DND-41 (cell line): ENCODE results near the gene HGS.
A peak's percentile ranks its signal among the peaks of the same experiment; 100 is the strongest.

Experiments
- ATAC-seq: fragments of 200-7000 bp; cut with Tn5 transposase; 3 replicates; pipeline ENCODE4 v1.9.1; 2021; ENCODE audit warnings: low read depth; ENCODE audit not compliant: insufficient read depth
- DNase-seq: peaks from one replicate; pipeline ENCODE4 v3.0.0-alpha.2; 2020
- H2AFZ ChIP-seq: 2 replicates; pipeline ENCODE4 v1.6.0; 2012; ENCODE audit warnings: low read depth, low read length
- H3K27ac ChIP-seq: 2 replicates; pipeline ENCODE4 v1.5.1; 2012; ENCODE audit warnings: low read length, inconsistent platforms
- H3K27me3 ChIP-seq: fragments of 200-600 bp; sonication (generic); 2 replicates; pipeline ENCODE4 v1.6.0; 2012; ENCODE audit warnings: low read length, mild to moderate bottlenecking, inconsistent platforms; ENCODE audit not compliant: insufficient read depth, poor library complexity
- H3K36me3 ChIP-seq: 2 replicates; pipeline ENCODE4 v1.5.1; 2012; ENCODE audit warnings: low read length, inconsistent platforms; ENCODE audit not compliant: insufficient read depth
- H3K4me1 ChIP-seq: 2 replicates; pipeline ENCODE4 v1.5.1; 2012; ENCODE audit warnings: mild to moderate bottlenecking, low read length; ENCODE audit not compliant: insufficient read depth
- H3K4me2 ChIP-seq: 2 replicates; pipeline ENCODE4 v1.6.0; 2012; ENCODE audit warnings: mild to moderate bottlenecking, moderate library complexity, low read length, inconsistent platforms; ENCODE audit not compliant: insufficient read depth
- H3K4me3 ChIP-seq, 2 experiments: fragments of 200-600 bp in 1 of 2; shearing (Covaris generic) in 1 of 2; 2 replicates each; pipeline ENCODE4 v1.5.1; 2012 to 2016; ENCODE audit warnings: inconsistent platforms in 2 of 2, low read length in 2 of 2, mild to moderate bottlenecking in 2 of 2, low read depth in 1 of 2, moderate library complexity in 1 of 2
- H3K79me2 ChIP-seq: 2 replicates; pipeline ENCODE4 v1.6.0; 2012; ENCODE audit warnings: low read length, inconsistent platforms; ENCODE audit not compliant: insufficient read depth
- H3K9ac ChIP-seq: 2 replicates; pipeline ENCODE4 v1.6.0; 2012; ENCODE audit warnings: low read depth, mild to moderate bottlenecking, inconsistent platforms, low read length, moderate library complexity
- H3K9me3 ChIP-seq: 2 replicates; pipeline ENCODE4 v1.5.1; 2012; ENCODE audit warnings: low read length, moderate library complexity, mild to moderate bottlenecking, inconsistent platforms; ENCODE audit not compliant: insufficient read depth, severe bottlenecking
- H4K20me1 ChIP-seq: 2 replicates; pipeline ENCODE4 v1.6.0; 2012; ENCODE audit warnings: low read length; ENCODE audit not compliant: insufficient read depth
- CTCF ChIP-seq: IDR thresholded peaks from 2 replicates; pipeline ENCODE4 v1.5.1; 2012; ENCODE audit warnings: borderline replicate concordance, low read length, moderate library complexity, mild to moderate bottlenecking; ENCODE audit not compliant: poor library complexity, severe bottlenecking; ENCODE audit errors: extremely low read depth
- EZH2 ChIP-seq: IDR thresholded peaks from 3 replicates; pipeline ENCODE4 v1.6.1; 2012; ENCODE audit warnings: borderline replicate concordance, low read depth, mild to moderate bottlenecking, moderate library complexity, low read length, inconsistent platforms; ENCODE audit not compliant: severe bottlenecking

Gene HGS

DNA sequence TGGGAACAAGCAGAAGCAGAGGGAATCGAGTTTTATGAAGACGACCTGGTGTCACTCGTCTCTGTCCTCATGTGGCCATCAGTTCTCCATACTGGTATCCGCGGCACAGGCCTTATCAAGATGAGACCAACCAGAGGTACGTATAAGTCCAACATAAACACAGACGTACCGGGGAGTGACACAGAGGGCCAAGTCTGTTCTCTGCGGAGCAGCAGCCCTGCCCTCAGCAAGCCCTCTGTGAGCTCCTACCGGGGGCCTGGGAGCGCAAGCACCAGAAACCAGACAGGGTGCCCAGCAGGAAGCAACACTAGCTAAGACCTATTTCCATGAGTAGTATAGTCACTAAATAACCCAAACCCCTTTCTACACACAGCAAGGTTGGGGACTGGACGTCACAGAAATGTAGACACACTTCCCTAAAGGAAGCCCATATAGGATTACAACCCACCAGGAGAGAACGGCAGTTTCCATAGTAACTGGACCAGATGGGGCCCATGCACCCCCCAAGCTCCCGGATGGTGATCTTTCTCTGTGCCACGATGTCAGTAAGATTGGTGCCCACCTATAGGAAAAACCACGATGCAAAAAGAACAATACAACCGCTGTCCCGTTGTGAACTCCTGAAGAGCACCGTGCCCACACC, 1.1 kb upstream of the HGS start:
- H3K4me3 ChIP-seq, result peak overlapping the region; percentile 83 to 95
- no peak for ATAC-seq
- H3K27me3 ChIP-seq, result no peaks in the 10 kb centered on the region
- peak overlapping the region; percentile 86 for H3K27ac ChIP-seq
- peaks cover 46% of the 10 kb centered on the region for H3K4me1 ChIP-seq
- H4K20me1 ChIP-seq, result peaks cover 41% of the 10 kb centered on the region
- H3K9me3 ChIP-seq, result no peaks in the 10 kb centered on the region
- peak overlapping the region; percentile 97 for H3K9ac ChIP-seq
- no peak for TF ChIP-seq CTCF
- TF ChIP-seq EZH2, result no peak
- peaks cover 70% of the 10 kb centered on the region for H3K79me2 ChIP-seq
- DNase-seq, result no peak
- peak overlapping the region; percentile 79 for H3K4me2 ChIP-seq
- peak overlapping the region; percentile 90 for H2AFZ ChIP-seq
- peaks cover 49% of the 10 kb centered on the region for H3K36me3 ChIP-seq

- Histone ChIP-seq H3K27me3 (no peaks in the 10 kb centered on the region), H2AFZ (peak overlapping the region; percentile 90), H3K9me3 (no peaks in the 10 kb centered on the region), H3K9ac (peak overlapping the region; percentile 97), H3K79me2 (peaks cover 74% of the 10 kb centered on the region), H3K4me2 (peak overlapping the region; percentile 79), H3K4me1 (peaks cover 46% of the 10 kb centered on the region), H3K4me3 (peak overlapping the region; percentile 83 to 95), H4K20me1 (peaks cover 45% of the 10 kb centered on the region), H3K27ac (peak overlapping the region; percentile 86), H3K36me3 (peaks cover 54% of the 10 kb centered on the region)
- DNase-seq (no peak), ATAC-seq (peak; percentile 13)
- TF ChIP-seq EZH2 (no peak), CTCF (no peak)
Measured at GRCh38 chr17:81683208-81683583, 615 bp upstream of the HGS start.

- TF ChIP-seq CTCF, result no peak
- TF ChIP-seq EZH2, result no peak
- H4K20me1 ChIP-seq, result peaks cover 58% of the 10 kb centered on the region
- no peaks in the 10 kb centered on the region for H3K27me3 ChIP-seq
- no peak for DNase-seq
- H3K4me3 ChIP-seq, result peak overlapping the region; percentile 83 to 95; a peak in 3 of 4 replicates
- peaks cover 87% of the 10 kb centered on the region for H3K79me2 ChIP-seq
- peak overlapping the region; percentile 88 for H3K4me2 ChIP-seq
- peak overlapping the region; percentile 79 for H3K27ac ChIP-seq
- H3K9ac ChIP-seq, result peak overlapping the region; percentile 97
- peak overlapping the region; percentile 67 for H2AFZ ChIP-seq
- H3K4me1 ChIP-seq, result peaks cover 46% of the 10 kb centered on the region
- H3K9me3 ChIP-seq, result no peaks in the 10 kb centered on the region
- peaks cover 67% of the 10 kb centered on the region for H3K36me3 ChIP-seq
- ATAC-seq, result no peak
Measured at GRCh38 chr17:81684442-81684911, 666 bp downstream of the HGS start.
